ENCODE results near the gene ZNF385B. TPM values are rescaled to one million over a fixed set of nuclear protein-coding genes. Genes with fewer than 3 reads are reported as not detected.

The ZNF385B gene
- total and polyA plus RNA-seq, 4 donors, result 13.5 to 70.8 (median 45.2) TPM

DNA sequence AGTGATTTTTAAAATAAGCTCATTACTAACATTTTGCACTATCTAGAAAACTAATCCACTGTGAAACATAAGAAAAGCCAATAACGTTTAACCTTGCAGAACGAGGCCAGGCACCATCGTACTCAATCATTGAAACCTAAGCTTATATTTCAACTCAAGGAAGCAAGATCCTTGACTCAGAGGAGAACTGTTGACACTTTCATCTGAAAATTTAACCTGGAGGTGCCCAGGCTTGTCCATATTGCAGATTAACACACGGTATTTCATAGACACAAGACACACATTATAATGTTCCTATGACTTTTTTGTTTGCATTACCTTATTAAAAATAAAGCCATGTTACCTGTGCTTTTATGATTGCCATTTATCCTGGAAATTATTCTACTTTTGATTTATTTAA lies 89.6 kb downstream of the ZNF385B start:
- no peak overlapping the region for H3K9ac ChIP-seq (ENCODE audit: insufficient read depth in 1 of 2, low read length in 2 of 2)
- H3K4me3 ChIP-seq, result no peak overlapping the region
- H3K27ac ChIP-seq (ENCODE audit: low read depth in 1 of 2, low read length in 1 of 2), result no peak overlapping the region
- ATAC-seq (ENCODE audit: insufficient read depth, low FRiP score) (no peak), DNase-seq (no peak)
- H3K9me3 ChIP-seq (ENCODE audit: control insufficient read depth in 4 of 4, insufficient read depth in 3 of 4, low read length in 3 of 4), result peaks cover 0 to 3% (median 0%) of the 10 kb centered on the region in 4 donors
- no peaks in the 10 kb centered on the region for H3K27me3 ChIP-seq (ENCODE audit: control insufficient read depth in 3 of 3, insufficient read depth in 3 of 3, low read length in 2 of 3)
- 76 to 82% methylated on average over 4 of the region's 4 CpGs for WGBS, 2 donors
- no peaks in the 10 kb centered on the region for H3K36me3 ChIP-seq (ENCODE audit: control insufficient read depth in 4 of 4, insufficient read depth in 4 of 4, low read length in 4 of 4)
- TF ChIP-seq, protein P1, sequence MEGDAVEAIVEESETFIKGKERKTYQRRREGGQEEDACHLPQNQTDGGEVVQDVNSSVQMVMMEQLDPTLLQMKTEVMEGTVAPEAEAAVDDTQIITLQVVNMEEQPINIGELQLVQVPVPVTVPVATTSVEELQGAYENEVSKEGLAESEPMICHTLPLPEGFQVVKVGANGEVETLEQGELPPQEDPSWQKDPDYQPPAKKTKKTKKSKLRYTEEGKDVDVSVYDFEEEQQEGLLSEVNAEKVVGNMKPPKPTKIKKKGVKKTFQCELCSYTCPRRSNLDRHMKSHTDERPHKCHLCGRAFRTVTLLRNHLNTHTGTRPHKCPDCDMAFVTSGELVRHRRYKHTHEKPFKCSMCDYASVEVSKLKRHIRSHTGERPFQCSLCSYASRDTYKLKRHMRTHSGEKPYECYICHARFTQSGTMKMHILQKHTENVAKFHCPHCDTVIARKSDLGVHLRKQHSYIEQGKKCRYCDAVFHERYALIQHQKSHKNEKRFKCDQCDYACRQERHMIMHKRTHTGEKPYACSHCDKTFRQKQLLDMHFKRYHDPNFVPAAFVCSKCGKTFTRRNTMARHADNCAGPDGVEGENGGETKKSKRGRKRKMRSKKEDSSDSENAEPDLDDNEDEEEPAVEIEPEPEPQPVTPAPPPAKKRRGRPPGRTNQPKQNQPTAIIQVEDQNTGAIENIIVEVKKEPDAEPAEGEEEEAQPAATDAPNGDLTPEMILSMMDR (IDR thresholded peaks at IDR 0.05; ENCODE audit: control extremely low read depth, extremely low read depth), result no peak
- H3K4me1 ChIP-seq (ENCODE audit: control insufficient read depth in 5 of 5, insufficient read depth in 5 of 5, low read length in 5 of 5), result peaks cover 0 to 17% (median 0%) of the 10 kb centered on the region in 5 donors

DNA sequence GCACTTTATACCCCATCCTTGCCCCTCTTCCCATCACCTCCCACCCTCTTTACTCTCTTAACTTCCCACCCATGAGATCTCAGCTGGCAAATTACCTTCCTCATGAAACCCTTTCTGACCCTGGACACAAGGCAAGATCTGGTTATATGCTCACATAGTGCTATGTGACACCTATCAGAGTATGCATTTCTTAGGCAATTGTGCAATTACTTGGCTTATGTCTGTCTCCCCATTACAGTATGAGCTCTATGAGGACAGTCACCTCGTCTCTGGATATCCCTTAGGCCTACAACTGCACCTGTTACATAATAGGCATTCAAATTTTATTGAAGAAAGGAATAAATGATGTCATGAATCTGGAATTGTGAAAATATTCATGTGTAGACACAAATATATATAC lies 91.4 kb downstream of the ZNF385B start:
- 60 to 70% methylated on average over 1 of the region's 1 CpG for WGBS, 2 donors
- Histone ChIP-seq H3K27me3 (ENCODE audit: control insufficient read depth in 3 of 3, insufficient read depth in 3 of 3, low read length in 2 of 3) (no peaks in the 10 kb centered on the region), H3K4me1 (ENCODE audit: control insufficient read depth in 5 of 5, insufficient read depth in 5 of 5, low read length in 5 of 5) (peaks cover 0 to 17% (median 0%) of the 10 kb centered on the region in 5 donors), H3K36me3 (ENCODE audit: control insufficient read depth in 4 of 4, insufficient read depth in 4 of 4, low read length in 4 of 4) (no peaks in the 10 kb centered on the region), H3K9ac (ENCODE audit: insufficient read depth in 1 of 2, low read length in 2 of 2) (no peak overlapping the region), H3K4me3 (no peak overlapping the region), H3K27ac (ENCODE audit: low read depth in 1 of 2, low read length in 1 of 2) (no peak overlapping the region), H3K9me3 (ENCODE audit: control insufficient read depth in 4 of 4, insufficient read depth in 3 of 4, low read length in 3 of 4) (peaks cover 0 to 3% (median 0%) of the 10 kb centered on the region in 4 donors)
- DNase-seq (no peak), ATAC-seq (ENCODE audit: insufficient read depth, low FRiP score) (no peak)
- TF ChIP-seq, protein P1 (IDR thresholded peaks at IDR 0.05; ENCODE audit: control extremely low read depth, extremely low read depth), result no peak

DNA sequence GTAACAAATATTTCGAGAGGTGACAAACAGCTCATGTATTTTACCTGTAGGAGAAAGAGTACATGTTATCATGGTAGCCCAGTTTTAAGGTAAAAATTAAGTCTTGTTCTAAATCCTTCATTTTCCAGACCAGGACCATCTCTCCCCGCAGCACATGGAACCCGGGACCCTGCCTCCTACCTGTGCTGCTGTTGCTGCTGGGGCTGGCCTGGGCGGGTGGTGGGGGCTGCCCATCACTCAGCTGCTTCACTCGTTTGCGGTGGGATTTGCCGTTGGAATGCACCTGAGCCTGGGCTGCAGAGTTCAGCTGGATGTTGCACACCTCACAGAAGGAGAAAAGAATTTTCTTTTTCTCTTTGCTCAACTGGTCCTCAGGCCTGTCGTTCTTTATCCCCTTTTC lies 92.1 kb downstream of the ZNF385B start:
- H3K9me3 ChIP-seq (ENCODE audit: control insufficient read depth in 4 of 4, insufficient read depth in 3 of 4, low read length in 3 of 4), result peaks cover 0 to 3% (median 0%) of the 10 kb centered on the region in 4 donors
- H3K4me3 ChIP-seq, result no peak overlapping the region
- peaks cover 0 to 17% (median 0%) of the 10 kb centered on the region in 5 donors for H3K4me1 ChIP-seq (ENCODE audit: control insufficient read depth in 5 of 5, insufficient read depth in 5 of 5, low read length in 5 of 5)
- H3K9ac ChIP-seq (ENCODE audit: insufficient read depth in 1 of 2, low read length in 2 of 2), result no peak overlapping the region
- TF ChIP-seq, protein P1 (IDR thresholded peaks at IDR 0.05; ENCODE audit: control extremely low read depth, extremely low read depth), result no peak
- H3K36me3 ChIP-seq (ENCODE audit: control insufficient read depth in 4 of 4, insufficient read depth in 4 of 4, low read length in 4 of 4), result no peaks in the 10 kb centered on the region
- H3K27ac ChIP-seq (ENCODE audit: low read depth in 1 of 2, low read length in 1 of 2), result no peak overlapping the region
- ATAC-seq (ENCODE audit: insufficient read depth, low FRiP score) (no peak), DNase-seq (no peak)
- H3K27me3 ChIP-seq (ENCODE audit: control insufficient read depth in 3 of 3, insufficient read depth in 3 of 3, low read length in 2 of 3), result no peaks in the 10 kb centered on the region
- WGBS, 2 donors, result 81% methylated on average over 8 of the region's 8 CpGs

DNA sequence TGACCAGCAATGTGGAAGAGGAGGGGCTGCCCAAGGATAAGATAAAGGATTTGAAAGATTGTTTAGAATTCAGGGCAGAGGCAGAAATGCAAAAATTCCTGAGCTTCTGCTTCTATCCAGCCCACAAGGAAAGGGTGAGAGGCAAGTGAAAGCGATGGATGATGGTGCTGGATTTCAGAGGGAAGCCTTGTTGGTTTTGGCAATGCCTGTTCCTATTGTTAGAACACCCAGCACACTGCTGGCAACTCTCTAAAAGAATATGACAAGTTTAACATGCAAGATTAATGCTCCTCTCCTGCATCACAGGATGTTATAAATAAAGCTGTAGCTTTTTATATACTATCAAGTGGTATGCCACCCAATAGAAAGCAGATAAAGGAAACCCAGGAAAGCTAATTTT lies 92.6 kb downstream of the ZNF385B start:
- WGBS, 2 donors, result 37 to 76% methylated on average over 1 of the region's 1 CpG

More for the DNA sequence above, 92.6 kb downstream of the ZNF385B start:
- no peaks in the 10 kb centered on the region for H3K27me3 ChIP-seq (ENCODE audit: control insufficient read depth in 3 of 3, insufficient read depth in 3 of 3, low read length in 2 of 3)
- TF ChIP-seq, protein P1 (IDR thresholded peaks at IDR 0.05; ENCODE audit: control extremely low read depth, extremely low read depth), result no peak
- H3K36me3 ChIP-seq (ENCODE audit: control insufficient read depth in 4 of 4, insufficient read depth in 4 of 4, low read length in 4 of 4), result no peaks in the 10 kb centered on the region
- H3K9ac ChIP-seq (ENCODE audit: insufficient read depth in 1 of 2, low read length in 2 of 2), result no peak overlapping the region
- ATAC-seq (ENCODE audit: insufficient read depth, low FRiP score), result no peak
- peaks cover 0 to 17% (median 0%) of the 10 kb centered on the region in 5 donors for H3K4me1 ChIP-seq (ENCODE audit: control insufficient read depth in 5 of 5, insufficient read depth in 5 of 5, low read length in 5 of 5)
- peak in 2 of 3 donors; percentile 52 to 70 for DNase-seq
- H3K9me3 ChIP-seq (ENCODE audit: control insufficient read depth in 4 of 4, insufficient read depth in 3 of 4, low read length in 3 of 4), result no peaks in the 10 kb centered on the region
- H3K27ac ChIP-seq (ENCODE audit: low read depth in 1 of 2, low read length in 1 of 2), result no peak overlapping the region
- H3K4me3 ChIP-seq, result no peak overlapping the region

Data from lung (tissue), 12 donors.